ENCODE data around the gene CLEC10A.

CLEC10A gene

GRCh38 chr17:7035591-7036368 is 44.3 kb downstream of the CLEC10A start, which contains the start of gene SLC16A13:
TSS of gene SLC16A13 (plus strand) at chr17:7036015. CDS start at chr17:7036383, 368 bp downstream.
- DNase-seq, result peak; percentile 83

- no peak for DNase-seq
Measured at GRCh38 chr17:7034955-7035590, 45.0 kb downstream of the CLEC10A start.

- DNase-seq, result no peak
Measured at GRCh38 chr17:7029659-7030058, 50.4 kb downstream of the CLEC10A start.

- DNase-seq, result no peak
Measured at GRCh38 chr17:7029096-7029495, 51.0 kb downstream of the CLEC10A start.

- no peak for DNase-seq
Measured at GRCh38 chr17:7027335-7027734, 52.7 kb downstream of the CLEC10A start.

- no peak for DNase-seq
Measured at GRCh38 chr17:7026471-7027115, 53.5 kb downstream of the CLEC10A start.

GRCh38 chr17:7025245-7025644 is 54.8 kb downstream of the CLEC10A start:
- no peak for DNase-seq

Data from DMS 273 treated with DMSO at 0.1 percent for 48 hours (cell line).